Ascending aorta (tissue), 2 donors: Measurements from ENCODE around the gene SDK1. TPM values are rescaled to one million over a fixed set of nuclear protein-coding genes. Genes with fewer than 3 reads are reported as not detected.

Experiments
- DNase-seq, 2 donors: peaks; one replicate each; pipeline ENCODE4 v3.0.0-alpha.2; 2019; ENCODE audit warnings: low spot score in 2 of 2
- H3K27ac ChIP-seq, 2 donors: fragments of 200-600 bp; sonication (generic); one replicate each; pipeline ENCODE4 v1.5.1; 2016 to 2017; ENCODE audit warnings: mild to moderate bottlenecking in 1 of 2
- H3K27me3 ChIP-seq: fragments of 200-600 bp; sonication (generic); one replicate; pipeline ENCODE4 v1.5.1; 2017
- H3K36me3 ChIP-seq, 2 donors: fragments of 200-600 bp; sonication (generic); one replicate each; pipeline ENCODE4 v1.5.1; 2016
- H3K4me1 ChIP-seq, 2 donors: fragments of 200-600 bp; sonication (generic); one replicate each; pipeline ENCODE4 v1.5.1; 2016 to 2017; ENCODE audit warnings: mild to moderate bottlenecking in 1 of 2
- H3K4me3 ChIP-seq, 2 donors: fragments of 200-600 bp; sonication (generic); one replicate each; pipeline ENCODE4 v1.5.1; 2016 to 2017; ENCODE audit warnings: mild to moderate bottlenecking in 1 of 2
- H3K9me3 ChIP-seq, 2 donors: fragments of 200-600 bp; sonication (generic); one replicate each; pipeline ENCODE4 v1.5.1; 2016
- CTCF ChIP-seq, 3 experiments: fragments of 200-600 bp in 2 of 3; fragments of 450-650 bp in 1 of 3; sonication (generic) in 2 of 3; IDR thresholded peaks; one replicate each; pipeline ENCODE4 v1.5.1; 2016 to 2019; ENCODE audit warnings: antibody characterized with exemption in 3 of 3, mild to moderate bottlenecking in 1 of 3, moderate library complexity in 1 of 3
- intact Hi-C: fragments of 100-400 bp; cut with DNase I; formaldehyde crosslinking; loops from one replicate; pipeline ENCODE4 v1.15.1; 2023
- total RNA-seq: library from RNA; depleted of rRNA; stranded (reverse); fragments of >200 nt; gene quantifications from one replicate; pipeline ENCODE4 v1.1.0, GENCODE V29; 2016

The SDK1 gene
- total RNA-seq, 1 donor from 2014 or later: 13.3 TPM

GRCh38 chr7:3430588-3430987, 129.5 kb downstream of the SDK1 start:
- intact Hi-C loops: no loop called here
- Histone ChIP-seq H3K27me3 (no peaks in the 10 kb centered on the region), H3K27ac (no peak overlapping the region), H3K4me3 (no peak overlapping the region), H3K9me3 (no peaks in the 10 kb centered on the region), H3K36me3 (no peaks in the 10 kb centered on the region), H3K4me1 (peaks cover 0 to under 1% of the 10 kb centered on the region in 2 donors)
- no peak for TF ChIP-seq CTCF (IDR thresholded peaks at IDR 0.05)
- no peak for DNase-seq

- Histone ChIP-seq H3K4me3 (no peak overlapping the region), H3K4me1 (no peaks in the 10 kb centered on the region), H3K9me3 (no peaks in the 10 kb centered on the region), H3K27ac (no peak overlapping the region), H3K36me3 (no peaks in the 10 kb centered on the region), H3K27me3 (no peaks in the 10 kb centered on the region)
- no peak for DNase-seq
- TF ChIP-seq CTCF (IDR thresholded peaks at IDR 0.05): no peak
- intact Hi-C loops: no loop called here
These were observed 130.3 kb downstream of the SDK1 start for GRCh38 chr7:3431306-3431705.

GRCh38 chr7:3432911-3433310, 131.9 kb downstream of the SDK1 start:
- Histone ChIP-seq H3K27ac (no peak overlapping the region), H3K4me3 (no peak overlapping the region), H3K4me1 (no peaks in the 10 kb centered on the region), H3K9me3 (no peaks in the 10 kb centered on the region), H3K36me3 (no peaks in the 10 kb centered on the region), H3K27me3 (no peaks in the 10 kb centered on the region)
- no peak for DNase-seq
- intact Hi-C loops: no loop called here
- no peak for TF ChIP-seq CTCF (IDR thresholded peaks at IDR 0.05)

GRCh38 chr7:3434611-3435010, 133.6 kb downstream of the SDK1 start:
- Histone ChIP-seq H3K27ac (no peak overlapping the region), H3K27me3 (no peaks in the 10 kb centered on the region), H3K4me3 (no peak overlapping the region), H3K36me3 (no peaks in the 10 kb centered on the region), H3K4me1 (no peaks in the 10 kb centered on the region), H3K9me3 (no peaks in the 10 kb centered on the region)
- no peak for DNase-seq
- TF ChIP-seq CTCF (IDR thresholded peaks at IDR 0.05): no peak
- intact Hi-C loops: no loop called here

- no peaks in the 10 kb centered on the region for H3K9me3 ChIP-seq
- H3K27me3 ChIP-seq: no peaks in the 10 kb centered on the region
- no peak overlapping the region for H3K4me3 ChIP-seq
- no peaks in the 10 kb centered on the region for H3K4me1 ChIP-seq
- TF ChIP-seq CTCF (IDR thresholded peaks at IDR 0.05): no peak
- intact Hi-C loops: no loop called here
- H3K27ac ChIP-seq: no peak overlapping the region
- H3K36me3 ChIP-seq: no peaks in the 10 kb centered on the region
- no peak for DNase-seq
These were observed 135.1 kb downstream of the SDK1 start for GRCh38 chr7:3436112-3436511.

GRCh38 chr7:3436746-3437145, 135.7 kb downstream of the SDK1 start:
- H3K9me3 ChIP-seq: no peaks in the 10 kb centered on the region
- no peak overlapping the region for H3K27ac ChIP-seq
- H3K4me1 ChIP-seq: no peaks in the 10 kb centered on the region
- H3K36me3 ChIP-seq: no peaks in the 10 kb centered on the region
- H3K27me3 ChIP-seq: no peaks in the 10 kb centered on the region
- DNase-seq: no peak
- no peak overlapping the region for H3K4me3 ChIP-seq
- intact Hi-C loops: no loop called here
- no peak for TF ChIP-seq CTCF (IDR thresholded peaks at IDR 0.05)
